ENCODE data around the gene COL5A1. TPM values are rescaled to one million over a fixed set of nuclear protein-coding genes. Genes with fewer than 3 reads are reported as not detected.

The COL5A1 gene
- polyA plus RNA-seq, 12 donors, result 97.3 to 862 (median 434) TPM

GRCh38 chr9:134832471-134832870 lies 190.9 kb downstream of the COL5A1 start:
- DNase-seq, result no peak

- no peak for DNase-seq
Observed at GRCh38 chr9:134833294-134833880, 191.8 kb downstream of the COL5A1 start.

DNA sequence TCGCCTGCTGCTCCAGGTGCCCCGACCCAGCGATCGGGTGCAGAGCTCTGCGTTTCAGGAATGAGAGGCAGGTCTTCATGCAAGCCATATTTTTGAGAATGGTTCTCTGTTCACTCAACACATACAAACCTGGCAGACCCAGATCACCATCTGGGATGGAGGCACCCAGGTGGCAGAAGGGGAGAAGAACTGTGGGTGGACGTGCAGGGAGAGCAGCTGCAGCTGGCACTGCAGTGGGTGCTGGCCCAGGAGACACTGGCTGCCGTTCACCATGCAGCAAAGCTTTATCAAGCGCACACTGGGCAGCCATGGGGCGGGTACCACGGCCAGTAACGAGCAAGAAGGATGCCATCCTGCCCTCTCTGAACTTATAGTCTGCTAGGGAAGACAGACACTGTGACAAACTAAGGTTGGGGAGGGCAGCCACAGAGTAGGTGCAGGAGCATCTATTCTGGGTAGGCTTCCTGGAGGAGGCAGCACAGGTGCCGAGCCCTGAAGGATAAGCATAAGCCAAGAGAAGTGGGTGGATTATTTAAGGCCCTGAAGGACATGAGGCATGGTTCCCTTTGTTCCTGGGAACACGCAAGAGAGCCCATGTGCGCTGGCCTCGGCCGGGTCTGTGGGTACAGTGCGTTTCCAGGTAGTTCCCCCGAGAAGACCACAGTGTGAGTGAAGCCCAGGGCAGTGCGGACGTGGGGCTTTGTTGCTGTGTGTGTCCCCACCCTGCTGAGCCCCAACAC lies 192.8 kb downstream of the COL5A1 start:
- DNase-seq, result no peak

GRCh38 chr9:134834957-134835419 lies 193.4 kb downstream of the COL5A1 start:
- DNase-seq, result no peak

DNA sequence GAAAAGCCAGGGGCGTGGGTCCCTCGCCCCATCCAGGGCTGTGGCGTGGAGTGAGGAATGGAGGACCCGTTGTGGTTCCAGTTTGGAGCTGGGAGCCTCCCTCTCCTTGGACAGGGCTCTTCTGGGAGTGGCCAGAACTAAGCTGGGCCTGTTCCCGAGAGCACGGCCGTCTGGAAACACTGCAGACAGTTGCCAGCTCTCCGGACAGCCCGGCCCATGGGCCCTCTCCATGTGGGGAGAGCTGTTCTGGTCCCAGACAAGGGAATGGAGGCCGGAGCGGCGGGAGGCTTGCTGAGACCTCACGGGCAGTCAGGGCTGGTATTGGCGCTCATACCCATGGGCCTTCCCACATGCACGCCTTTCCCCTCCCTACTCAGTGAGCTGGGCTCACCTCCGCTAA lies 193.8 kb downstream of the COL5A1 start:
- peak; percentile 35 for DNase-seq

DNA sequence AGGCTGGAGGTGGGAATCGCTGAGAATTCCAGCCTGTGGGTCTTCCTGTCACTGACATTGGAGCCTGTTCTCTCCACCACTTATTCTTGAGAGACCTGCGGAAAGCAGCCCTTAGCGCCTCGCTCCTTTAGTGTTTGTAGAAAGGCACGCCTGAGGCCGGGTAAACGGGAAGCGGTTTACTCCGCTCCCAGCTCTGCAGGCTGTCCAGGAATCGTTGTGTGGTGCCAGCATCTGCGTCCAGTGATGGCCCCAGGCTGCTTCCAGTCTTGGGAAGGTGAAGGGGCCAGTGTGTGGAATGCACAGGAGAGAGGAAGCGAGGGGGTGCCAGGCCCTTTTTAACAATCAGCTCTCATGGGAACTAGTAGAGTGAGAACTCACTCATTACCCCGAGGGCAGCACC lies 194.4 kb downstream of the COL5A1 start:
- no peak for DNase-seq

GRCh38 chr9:134836406-134836970 lies 194.9 kb downstream of the COL5A1 start:
- DNase-seq, result no peak

GRCh38 chr9:134837529-134837928 lies 195.9 kb downstream of the COL5A1 start:
- no peak for DNase-seq

DNA sequence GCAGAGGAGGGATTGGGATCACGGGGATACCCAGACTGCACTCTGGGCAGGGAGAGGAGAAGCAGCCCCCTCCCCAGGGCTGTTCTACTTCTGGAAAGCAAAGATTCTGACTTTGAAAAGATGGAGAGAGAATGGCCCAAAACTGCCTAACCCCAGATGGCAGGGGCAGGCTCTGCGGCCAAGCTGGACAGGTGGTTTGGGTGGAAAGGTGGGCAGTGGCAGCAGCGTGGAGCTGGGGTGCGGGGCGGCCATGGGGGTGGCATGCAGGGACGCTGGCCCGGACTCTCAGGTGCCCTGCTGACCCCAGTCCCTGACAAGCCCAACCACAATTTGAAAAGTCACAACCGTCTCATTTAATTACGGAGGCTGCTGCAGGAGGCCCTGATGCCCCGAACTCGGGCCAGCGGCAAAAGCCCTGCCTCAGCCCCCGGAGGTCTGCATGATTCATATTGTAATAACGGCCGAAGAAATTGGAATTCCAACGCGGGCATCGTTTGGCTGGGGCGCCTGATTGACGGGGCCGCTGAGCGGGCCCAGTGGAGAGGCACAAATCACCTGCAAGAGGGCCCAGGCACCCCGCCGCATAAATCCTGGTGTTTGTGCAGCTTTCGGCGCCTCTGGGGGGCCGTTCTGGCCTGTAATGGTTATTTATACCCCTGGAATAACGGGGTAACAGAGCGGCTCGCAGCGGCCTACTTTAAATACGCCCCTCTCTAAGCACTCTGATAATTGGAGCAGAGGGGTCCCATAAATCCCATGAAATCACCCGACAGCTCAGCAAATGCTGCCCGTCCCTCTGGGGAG lies 197.2 kb downstream of the COL5A1 start:
- DNase-seq, result no peak

DNA sequence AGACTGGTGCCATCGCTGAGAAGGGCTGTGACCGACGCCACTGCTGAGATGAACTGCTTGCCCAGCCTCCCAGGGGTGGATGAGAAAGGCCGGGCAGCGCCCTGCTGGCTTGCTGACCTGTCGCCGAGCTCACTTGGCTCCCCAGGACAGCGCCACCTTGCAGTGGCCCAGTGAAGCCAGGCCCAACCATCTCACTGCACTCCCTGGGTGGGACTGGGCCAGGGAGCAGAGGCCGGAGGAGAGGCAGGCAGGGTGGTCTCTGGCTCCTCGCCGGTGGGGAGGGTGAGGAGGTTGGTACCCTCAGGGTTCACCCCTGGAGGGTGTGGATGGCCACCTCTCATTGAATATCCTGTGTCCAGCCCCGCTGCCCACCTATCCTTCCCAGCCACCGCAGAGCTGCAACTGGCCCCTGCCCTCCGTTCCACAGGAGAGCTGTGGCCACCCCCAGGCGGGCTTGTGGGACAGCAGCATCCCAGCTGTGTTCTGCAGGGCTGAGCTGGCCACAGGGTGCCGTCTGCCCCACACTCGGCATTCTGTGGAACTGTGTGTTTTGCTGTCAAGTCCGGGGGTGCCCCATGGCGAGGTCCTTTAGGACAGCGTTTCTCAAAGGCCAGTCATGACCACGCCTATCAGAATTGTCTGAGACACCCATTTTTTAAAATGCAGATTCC lies 198.0 kb downstream of the COL5A1 start:
- no peak for DNase-seq

GRCh38 chr9:134840511-134840910 lies 198.9 kb downstream of the COL5A1 start:
- DNase-seq, result no peak

GRCh38 chr9:134841180-134841904 lies 199.7 kb downstream of the COL5A1 start:
- no peak for DNase-seq

DNA sequence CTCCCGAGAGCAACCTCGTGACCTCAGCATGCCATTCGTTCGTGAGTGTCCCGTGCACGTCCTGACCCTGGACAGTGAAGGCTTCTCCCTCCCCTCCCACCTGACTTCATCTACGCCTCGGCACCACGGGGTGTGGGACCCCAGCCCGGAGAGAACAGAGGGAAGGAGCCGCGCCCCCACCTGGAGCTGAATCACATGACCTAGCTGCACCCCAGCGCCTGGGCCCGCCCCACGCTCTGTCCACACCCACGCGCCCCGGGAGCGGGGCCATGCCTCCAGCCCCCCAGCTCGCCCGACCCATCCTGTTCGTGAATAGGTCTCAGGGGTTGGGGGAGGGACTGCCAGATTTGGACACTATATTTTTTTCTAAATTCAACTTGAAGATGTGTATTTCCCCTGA lies 200.7 kb downstream of the COL5A1 start:
- no peak for DNase-seq

DNA sequence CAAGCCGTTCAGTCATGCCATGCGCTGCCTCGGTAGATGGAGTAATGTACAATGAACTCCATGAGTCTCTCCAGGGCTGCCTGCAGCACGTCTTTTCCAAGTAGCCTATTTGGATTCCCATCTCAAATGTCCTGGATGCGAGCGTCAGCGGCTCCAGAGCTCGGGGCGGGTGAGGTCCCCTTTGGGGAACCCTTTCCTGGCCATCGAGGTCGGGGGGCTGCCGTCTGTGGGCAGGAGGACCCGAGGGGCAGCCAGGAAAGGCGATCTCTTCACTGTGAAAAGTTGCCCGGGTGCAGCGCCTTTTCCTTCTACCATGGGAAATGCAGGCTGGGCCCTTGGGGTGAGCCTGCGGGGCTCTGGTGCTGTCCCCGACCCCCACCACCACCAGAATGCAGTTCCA lies 202.1 kb downstream of the COL5A1 start:
- no peak for DNase-seq

DNA sequence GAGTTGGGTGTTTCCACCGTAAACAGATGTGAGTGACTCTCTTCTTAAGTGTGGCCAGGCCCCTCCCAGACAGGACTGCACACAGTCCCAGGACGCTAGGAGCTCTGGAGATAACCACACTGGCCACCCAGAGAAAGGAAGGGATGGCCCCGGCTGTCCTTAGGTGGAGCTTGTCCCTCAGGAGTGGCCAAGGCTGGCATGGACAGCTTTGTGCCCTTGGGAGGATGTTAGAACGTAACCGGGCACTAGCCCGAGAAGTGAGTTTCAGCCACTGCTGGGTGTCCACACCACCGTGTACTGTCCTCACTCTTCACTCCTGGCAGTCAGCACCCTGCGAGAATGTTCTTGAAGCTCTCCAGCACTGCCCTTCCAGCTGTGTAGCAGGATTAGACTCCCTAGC lies 203.2 kb downstream of the COL5A1 start:
- DNase-seq, result no peak

DNA sequence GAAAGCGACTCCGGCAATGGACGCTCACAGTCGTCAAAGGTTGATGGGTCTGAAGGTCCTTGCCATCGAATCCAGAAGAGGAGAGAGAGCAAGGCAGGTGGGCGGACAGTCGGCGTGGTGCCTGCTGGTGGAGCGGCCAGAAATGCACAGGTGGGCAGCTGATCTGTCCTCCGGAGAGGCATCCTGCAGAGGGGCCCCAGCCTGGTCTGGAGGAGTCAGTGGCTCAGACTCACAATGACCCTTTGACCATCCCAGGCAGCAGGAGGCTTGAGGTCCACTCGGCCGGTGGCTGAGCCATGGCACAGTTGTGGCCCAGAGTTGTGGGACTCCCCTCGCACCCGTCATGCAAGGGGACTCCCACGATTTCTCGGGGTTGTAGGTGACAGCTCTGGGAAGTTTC lies 204.6 kb downstream of the COL5A1 start:
- no peak for DNase-seq

- DNase-seq, result no peak
Observed at GRCh38 chr9:134846699-134847098, 205.1 kb downstream of the COL5A1 start.

DNA sequence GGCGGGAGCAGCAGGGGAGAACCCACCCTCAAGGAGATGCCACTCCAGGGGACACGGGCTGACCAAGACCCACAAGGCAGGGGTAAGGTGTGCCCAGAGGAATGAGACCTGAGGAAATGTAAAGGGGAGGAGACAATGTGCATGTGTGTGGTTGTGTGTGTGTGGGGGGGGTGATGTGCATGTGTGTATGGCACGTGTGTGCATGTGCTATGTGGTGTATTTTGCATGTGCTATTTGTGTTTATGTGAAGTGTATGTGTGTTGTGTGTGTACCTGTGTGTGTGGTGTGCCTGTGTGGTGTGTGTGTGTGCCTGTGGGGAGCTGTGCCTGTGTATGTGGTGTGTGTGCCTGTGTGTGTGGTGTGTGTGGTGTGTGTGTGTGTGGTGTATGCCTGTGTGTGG lies 205.5 kb downstream of the COL5A1 start:
- no peak for DNase-seq

GRCh38 chr9:134847752-134848432 lies 206.3 kb downstream of the COL5A1 start:
- DNase-seq, result no peak

GRCh38 chr9:134848504-134848903 lies 206.9 kb downstream of the COL5A1 start:
- no peak for DNase-seq

DNA sequence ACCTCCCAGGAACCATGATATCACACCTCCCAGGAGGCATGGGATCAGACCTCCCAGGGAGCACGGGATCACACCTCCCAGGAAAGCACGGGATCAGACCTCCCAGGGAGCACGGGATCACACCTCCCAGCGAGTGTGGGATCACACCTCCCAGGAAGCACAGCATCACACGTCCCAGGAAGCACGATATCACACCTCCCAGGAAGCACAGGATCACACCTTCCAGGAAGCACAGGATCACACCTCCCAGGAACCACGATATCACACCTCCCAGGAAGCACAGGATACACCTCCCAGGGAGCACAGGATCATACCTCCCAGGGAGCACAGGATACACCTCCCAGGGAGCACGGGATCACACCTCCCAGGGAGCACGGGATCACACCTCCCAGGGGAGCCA lies 209.0 kb downstream of the COL5A1 start:
- DNase-seq, result no peak

Data from muscle of arm (tissue), 12 donors.